CD14-positive monocyte (primary cell): ENCODE results near the gene SDK1. TPM values are rescaled to one million over a fixed set of nuclear protein-coding genes. Genes with fewer than 3 reads are reported as not detected.

Experiments
- DNase-seq, 3 donors: peaks; one replicate each; pipeline ENCODE4 v3.0.0-alpha.2; 2011 to 2022
- H2AFZ ChIP-seq: 2 replicates; pipeline ENCODE4 v1.6.0; 2012; ENCODE audit warnings: mild to moderate bottlenecking, low read depth, low read length, inconsistent platforms; ENCODE audit not compliant: insufficient read depth, poor library complexity, severe bottlenecking
- H3K27ac ChIP-seq, 2 donors: 1 replicate in 1 of 2; 2 replicates in 1 of 2; pipeline ENCODE4 v1.5.1; 2012 to 2013; ENCODE audit warnings: low read length in 2 of 2, control low read depth in 1 of 2, inconsistent platforms in 1 of 2, low read depth in 1 of 2, mild to moderate bottlenecking in 1 of 2
- H3K27me3 ChIP-seq, 2 donors: one replicate each; pipeline versions ENCODE4 v1.6.0 to v1.6.1; 2011 to 2013; ENCODE audit warnings: low read length in 2 of 2; ENCODE audit not compliant: control insufficient read depth in 2 of 2, insufficient read depth in 2 of 2
- H3K36me3 ChIP-seq, 2 donors: replicated peaks in 1 of 2; 1 replicate in 1 of 2; 2 replicates in 1 of 2; pipeline versions ENCODE4 v1.5.1 to v1.6.1; 2012 to 2013; ENCODE audit warnings: low read length in 2 of 2, control low read depth in 1 of 2, inconsistent platforms in 1 of 2, mild to moderate bottlenecking in 1 of 2; ENCODE audit not compliant: insufficient read depth in 2 of 2, control insufficient read depth in 1 of 2
- H3K4me1 ChIP-seq, 2 donors: 1 replicate in 1 of 2; 2 replicates in 1 of 2; pipeline versions ENCODE4 v1.5.1 to v1.6.1; 2012 to 2013; ENCODE audit warnings: low read length in 2 of 2, control low read depth in 1 of 2, inconsistent platforms in 1 of 2, mild to moderate bottlenecking in 1 of 2, moderate library complexity in 1 of 2; ENCODE audit not compliant: insufficient read depth in 2 of 2, control insufficient read depth in 1 of 2
- H3K4me2 ChIP-seq: replicated peaks from 2 replicates; pipeline ENCODE3; 2012; ENCODE audit warnings: low read length, moderate library complexity, mild to moderate bottlenecking; ENCODE audit not compliant: poor library complexity, severe bottlenecking; ENCODE audit errors: extremely low read depth
- H3K4me3 ChIP-seq, 3 experiments: fragments of 200-600 bp in 1 of 3; sonication (generic) in 1 of 3; replicated peaks in 1 of 3; 1 replicate in 2 of 3; 2 replicates in 1 of 3; pipeline ENCODE4 v1.5.1; 2011 to 2013; ENCODE audit warnings: low read length in 3 of 3, mild to moderate bottlenecking in 3 of 3, control low read depth in 2 of 3, low read depth in 2 of 3, inconsistent platforms in 1 of 3, moderate library complexity in 1 of 3
- H3K79me2 ChIP-seq: 2 replicates; pipeline ENCODE4 v1.6.0; 2012; ENCODE audit warnings: mild to moderate bottlenecking, control low read depth, inconsistent platforms, low read length, moderate library complexity; ENCODE audit not compliant: insufficient read depth
- H3K9ac ChIP-seq: 2 replicates; pipeline ENCODE4 v1.6.0; 2017; ENCODE audit warnings: low read length, mild to moderate bottlenecking; ENCODE audit not compliant: insufficient read depth, poor library complexity, severe bottlenecking
- H3K9me3 ChIP-seq, 2 donors: replicated peaks in 1 of 2; 1 replicate in 1 of 2; 2 replicates in 1 of 2; pipeline versions ENCODE4 v1.5.1 to v1.6.1; 2012 to 2013; ENCODE audit warnings: low read length in 2 of 2, control low read depth in 1 of 2; ENCODE audit not compliant: control insufficient read depth in 1 of 2, insufficient read depth in 1 of 2
- H4K20me1 ChIP-seq: 2 replicates; pipeline ENCODE4 v1.6.0; 2012; ENCODE audit warnings: mild to moderate bottlenecking, low read length, control low read depth, moderate library complexity; ENCODE audit not compliant: insufficient read depth
- H3K27ac Mint-ChIP-seq, 7 donors: one replicate each; pipeline ENCODE4 v1.8.0; 2020; ENCODE audit warnings: mild to moderate bottlenecking in 7 of 7, mixed read lengths in 7 of 7, moderate library complexity in 6 of 7, inconsistent platforms in 2 of 7
- H3K27me3 Mint-ChIP-seq, 3 donors: one replicate each; pipeline ENCODE4 v1.8.0; 2021 to 2022; ENCODE audit warnings: low read depth in 3 of 3, mild to moderate bottlenecking in 3 of 3, mixed read lengths in 3 of 3, moderate library complexity in 3 of 3, inconsistent platforms in 1 of 3
- H3K36me3 Mint-ChIP-seq, 2 donors: one replicate each; pipeline ENCODE4 v1.8.0; 2020; ENCODE audit warnings: mixed read lengths in 2 of 2, inconsistent platforms in 1 of 2, mild to moderate bottlenecking in 1 of 2
- H3K4me1 Mint-ChIP-seq: one replicate; pipeline ENCODE4 v1.8.0; 2020; ENCODE audit warnings: mild to moderate bottlenecking, mixed read lengths
- H3K4me3 Mint-ChIP-seq, 2 donors: one replicate each; pipeline ENCODE4 v1.8.0; 2020; ENCODE audit warnings: mild to moderate bottlenecking in 2 of 2, mixed read lengths in 2 of 2, moderate library complexity in 1 of 2
- H3K9me3 Mint-ChIP-seq, 7 donors: one replicate each; pipeline ENCODE4 v1.8.0; 2020 to 2022; ENCODE audit warnings: mixed read lengths in 7 of 7, mild to moderate bottlenecking in 6 of 7, moderate library complexity in 6 of 7, inconsistent platforms in 2 of 7
- CTCF ChIP-seq: fragments of 200-600 bp; IDR thresholded peaks from one replicate; pipeline ENCODE4 v1.8.0; 2022; ENCODE audit warnings: antibody characterized with exemption, mild to moderate bottlenecking
- WGBS: methylation state at CpG from one replicate; pipeline ENCODE4 v1.1.5; 2013; ENCODE audit warnings: missing lambda C conversion rate; ENCODE audit not compliant: insufficient coverage; 5-methylcytosine and 5-hydroxymethylcytosine counted together
- intact Hi-C, 2 donors: fragments of 100-400 bp; cut with micrococcal nuclease; formaldehyde crosslinking; loops; one replicate each; pipeline versions ENCODE4 v1.15.0 to v1.15.1; 2023
- polyA plus RNA-seq, 3 donors: library from polyadenylated mRNA; depleted of rRNA in 1 of 3; unstranded in 2 of 3; stranded (reverse) in 1 of 3; fragments of 300-500 nt in 2 of 3; fragments of >200 nt in 1 of 3; fragmentation: Illumina TruSeq in 2 of 3; gene quantifications; 1 replicate in 2 of 3; 2 replicates in 1 of 3; pipeline ENCODE4 v1.2.3, GENCODE V29; 2012 to 2021

The SDK1 gene
- polyA plus RNA-seq, 3 donors, result 0.01 TPM; not detected in 2

DNA sequence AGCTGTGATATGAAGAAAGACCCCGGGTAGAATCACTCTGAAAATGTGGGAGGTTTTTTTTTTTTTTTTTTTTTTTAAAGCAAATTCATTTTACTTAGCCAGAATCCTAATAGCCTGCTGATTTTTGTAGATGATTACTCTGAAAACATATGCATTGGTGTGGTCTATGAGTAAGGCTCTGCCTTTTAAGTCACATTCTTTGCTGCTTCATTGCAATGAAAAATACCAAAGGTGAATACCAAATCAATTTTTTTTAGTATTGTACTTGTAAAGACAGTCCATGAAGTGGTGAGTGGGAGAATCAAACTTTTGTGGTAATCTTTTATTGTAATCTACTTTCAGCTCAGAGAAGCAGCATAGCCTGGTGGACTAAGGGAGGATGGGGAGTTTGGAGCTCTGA is 130.3 kb downstream of the SDK1 start:
- Histone ChIP-seq H3K4me1 (no peaks in the 10 kb centered on the region), H3K36me3 (no peaks in the 10 kb centered on the region), H3K4me3 (no peak overlapping the region), H3K27me3 (no peaks in the 10 kb centered on the region), H3K27ac (no peak overlapping the region), H3K9me3 (no peaks in the 10 kb centered on the region), H3K79me2 (no peaks in the 10 kb centered on the region), H2AFZ (no peak overlapping the region), H4K20me1 (no peaks in the 10 kb centered on the region), H3K9ac (no peak overlapping the region), H3K4me2 (no peak overlapping the region)
- no CpG with 5 or more reads among the region's 1 CpG for WGBS
- no peak for TF ChIP-seq CTCF
- no peaks in the 10 kb centered on the region for H3K9me3 Mint-ChIP-seq
- intact Hi-C loops, result no loop called here
- no peaks in the 10 kb centered on the region for H3K4me1 Mint-ChIP-seq
- no peaks in the 10 kb centered on the region for H3K36me3 Mint-ChIP-seq
- H3K27ac Mint-ChIP-seq, result no peak overlapping the region
- no peaks in the 10 kb centered on the region for H3K27me3 Mint-ChIP-seq
- no peak overlapping the region for H3K4me3 Mint-ChIP-seq
- DNase-seq, result no peak

- no peak for TF ChIP-seq CTCF
- 100% methylated on average over 2 of the region's 4 CpGs for WGBS
Observed at GRCh38 chr7:3432911-3433310, 131.9 kb downstream of the SDK1 start.

More at GRCh38 chr7:3432911-3433310, 131.9 kb downstream of the SDK1 start:
- H3K79me2 ChIP-seq, result no peaks in the 10 kb centered on the region
- H3K4me3 Mint-ChIP-seq, result no peak overlapping the region
- no peak overlapping the region for H3K9ac ChIP-seq
- H3K36me3 Mint-ChIP-seq, result no peaks in the 10 kb centered on the region
- H3K27me3 ChIP-seq, result no peaks in the 10 kb centered on the region
- H3K27ac ChIP-seq, result no peak overlapping the region
- no peaks in the 10 kb centered on the region for H3K36me3 ChIP-seq
- no peaks in the 10 kb centered on the region for H3K4me1 Mint-ChIP-seq
- no peak overlapping the region for H3K4me3 ChIP-seq
- no peak for DNase-seq
- no peaks in the 10 kb centered on the region for H3K4me1 ChIP-seq
- no peak overlapping the region for H2AFZ ChIP-seq
- no peaks in the 10 kb centered on the region for H4K20me1 ChIP-seq
- H3K9me3 Mint-ChIP-seq, result no peaks in the 10 kb centered on the region
- intact Hi-C loops, result no loop called here
- no peaks in the 10 kb centered on the region for H3K9me3 ChIP-seq
- H3K27ac Mint-ChIP-seq, result no peak overlapping the region
- no peak overlapping the region for H3K4me2 ChIP-seq
- H3K27me3 Mint-ChIP-seq, result no peaks in the 10 kb centered on the region
